Ishikawa (cell line): ENCODE results near the gene FRAT1.
A peak's percentile ranks its signal among the peaks of the same experiment; 100 is the strongest.

Experiments
- CEBPB ChIP-seq: IDR thresholded peaks from 2 replicates; pipeline ENCODE4 v1.6.1; 2012
- CREB1 ChIP-seq: IDR thresholded peaks from 2 replicates; pipeline ENCODE4 v1.6.1; 2012; ENCODE audit warnings: low read depth
- EGR1 ChIP-seq: IDR thresholded peaks from 2 replicates; pipeline ENCODE4 v1.6.1; 2012
- EP300 ChIP-seq: IDR thresholded peaks from 2 replicates; pipeline ENCODE4 v1.6.1; 2012; ENCODE audit warnings: borderline replicate concordance
- FOXM1 ChIP-seq: IDR thresholded peaks from 2 replicates; pipeline ENCODE4 v1.6.1; 2012; ENCODE audit warnings: low read depth, borderline replicate concordance
- MAX ChIP-seq: IDR thresholded peaks from 2 replicates; pipeline ENCODE4 v1.6.1; 2012
- NFIC ChIP-seq: IDR thresholded peaks from 2 replicates; pipeline ENCODE4 v1.6.1; 2012
- RAD21 ChIP-seq: IDR thresholded peaks from 2 replicates; pipeline ENCODE4 v1.6.1; 2012; ENCODE audit warnings: low read depth
- TAF1 ChIP-seq: IDR thresholded peaks from 2 replicates; pipeline ENCODE4 v1.6.1; 2012; ENCODE audit warnings: low read depth, mild to moderate bottlenecking
- TCF12 ChIP-seq: IDR thresholded peaks from 2 replicates; pipeline ENCODE4 v1.6.1; 2012; ENCODE audit warnings: low read depth
- TEAD4 ChIP-seq: IDR thresholded peaks from 2 replicates; pipeline ENCODE4 v1.6.1; 2012
- YY1 ChIP-seq: IDR thresholded peaks from 2 replicates; pipeline ENCODE4 v1.6.1; 2012; ENCODE audit warnings: low read depth
- ZBTB7A ChIP-seq: IDR thresholded peaks from 2 replicates; pipeline ENCODE4 v1.6.1; 2012; ENCODE audit warnings: low read depth
- TF ChIP-seq, protein P1 (sequence below): IDR thresholded peaks from 2 replicates; pipeline ENCODE4 v1.6.1; 2012
- TF ChIP-seq, protein P2 (sequence below): IDR thresholded peaks from 2 replicates; pipeline ENCODE4 v1.6.1; 2012; ENCODE audit warnings: low read depth, mild to moderate bottlenecking

Gene FRAT1

GRCh38 chr10:97277551-97277950 lies 41.5 kb upstream of the FRAT1 start:
- TF ChIP-seq NFIC (no peak), YY1 (no peak), CEBPB (no peak), ZBTB7A (no peak), RAD21 (no peak), MAX (no peak), FOXM1 (no peak), EP300 (no peak), TCF12 (no peak), EGR1 (no peak), TAF1 (no peak), CREB1 (no peak), TEAD4 (no peak)
- TF ChIP-seq, protein P1, sequence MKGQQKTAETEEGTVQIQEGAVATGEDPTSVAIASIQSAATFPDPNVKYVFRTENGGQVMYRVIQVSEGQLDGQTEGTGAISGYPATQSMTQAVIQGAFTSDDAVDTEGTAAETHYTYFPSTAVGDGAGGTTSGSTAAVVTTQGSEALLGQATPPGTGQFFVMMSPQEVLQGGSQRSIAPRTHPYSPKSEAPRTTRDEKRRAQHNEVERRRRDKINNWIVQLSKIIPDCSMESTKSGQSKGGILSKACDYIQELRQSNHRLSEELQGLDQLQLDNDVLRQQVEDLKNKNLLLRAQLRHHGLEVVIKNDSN: no peak
- TF ChIP-seq, protein P2, sequence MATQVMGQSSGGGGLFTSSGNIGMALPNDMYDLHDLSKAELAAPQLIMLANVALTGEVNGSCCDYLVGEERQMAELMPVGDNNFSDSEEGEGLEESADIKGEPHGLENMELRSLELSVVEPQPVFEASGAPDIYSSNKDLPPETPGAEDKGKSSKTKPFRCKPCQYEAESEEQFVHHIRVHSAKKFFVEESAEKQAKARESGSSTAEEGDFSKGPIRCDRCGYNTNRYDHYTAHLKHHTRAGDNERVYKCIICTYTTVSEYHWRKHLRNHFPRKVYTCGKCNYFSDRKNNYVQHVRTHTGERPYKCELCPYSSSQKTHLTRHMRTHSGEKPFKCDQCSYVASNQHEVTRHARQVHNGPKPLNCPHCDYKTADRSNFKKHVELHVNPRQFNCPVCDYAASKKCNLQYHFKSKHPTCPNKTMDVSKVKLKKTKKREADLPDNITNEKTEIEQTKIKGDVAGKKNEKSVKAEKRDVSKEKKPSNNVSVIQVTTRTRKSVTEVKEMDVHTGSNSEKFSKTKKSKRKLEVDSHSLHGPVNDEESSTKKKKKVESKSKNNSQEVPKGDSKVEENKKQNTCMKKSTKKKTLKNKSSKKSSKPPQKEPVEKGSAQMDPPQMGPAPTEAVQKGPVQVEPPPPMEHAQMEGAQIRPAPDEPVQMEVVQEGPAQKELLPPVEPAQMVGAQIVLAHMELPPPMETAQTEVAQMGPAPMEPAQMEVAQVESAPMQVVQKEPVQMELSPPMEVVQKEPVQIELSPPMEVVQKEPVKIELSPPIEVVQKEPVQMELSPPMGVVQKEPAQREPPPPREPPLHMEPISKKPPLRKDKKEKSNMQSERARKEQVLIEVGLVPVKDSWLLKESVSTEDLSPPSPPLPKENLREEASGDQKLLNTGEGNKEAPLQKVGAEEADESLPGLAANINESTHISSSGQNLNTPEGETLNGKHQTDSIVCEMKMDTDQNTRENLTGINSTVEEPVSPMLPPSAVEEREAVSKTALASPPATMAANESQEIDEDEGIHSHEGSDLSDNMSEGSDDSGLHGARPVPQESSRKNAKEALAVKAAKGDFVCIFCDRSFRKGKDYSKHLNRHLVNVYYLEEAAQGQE: no peak

DNA sequence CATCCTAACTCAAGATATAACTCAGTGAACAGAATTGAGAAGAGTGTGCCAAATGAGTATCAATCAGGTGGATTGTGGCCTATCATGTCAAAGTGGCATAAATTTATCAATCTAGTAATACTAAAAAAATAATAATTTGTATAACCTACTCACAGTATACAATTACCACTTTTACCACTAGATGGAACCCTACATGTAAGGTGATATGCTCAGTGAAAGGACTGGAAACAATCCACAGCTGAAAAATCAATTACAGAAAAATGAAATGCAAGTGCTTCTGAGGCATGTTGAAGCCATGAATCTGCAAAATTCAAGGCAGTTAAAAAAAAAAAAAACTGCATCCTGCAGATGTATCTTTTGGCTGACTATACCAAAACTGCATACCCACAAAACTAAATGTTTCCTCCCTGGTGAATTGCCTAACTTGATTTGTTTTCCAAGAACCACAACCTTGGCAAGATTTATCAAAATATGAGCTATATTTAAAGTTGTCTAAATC lies 40.5 kb upstream of the FRAT1 start:
- no peak for TF ChIP-seq NFIC
- TF ChIP-seq YY1: no peak
- TF ChIP-seq RAD21: peak; percentile 68

- peak; percentile 69 for TF ChIP-seq CEBPB
- TF ChIP-seq, protein P1: no peak
These were observed 39.8 kb upstream of the FRAT1 start for GRCh38 chr10:97279121-97279815.

GRCh38 chr10:97280783-97281182 lies 38.3 kb upstream of the FRAT1 start:
- TF ChIP-seq, protein P2: no peak
- no peak for TF ChIP-seq YY1
- TF ChIP-seq NFIC: no peak
- TF ChIP-seq CEBPB: no peak
- TF ChIP-seq ZBTB7A: no peak
- TF ChIP-seq CREB1: no peak
- TF ChIP-seq, protein P1: no peak
- no peak for TF ChIP-seq TCF12
- no peak for TF ChIP-seq TAF1
- no peak for TF ChIP-seq MAX
- no peak for TF ChIP-seq RAD21
- TF ChIP-seq FOXM1: no peak
- no peak for TF ChIP-seq EP300

GRCh38 chr10:97291357-97292096 lies 27.5 kb upstream of the FRAT1 start:
- TF ChIP-seq RAD21 (no peak), TAF1 (no peak), EP300 (no peak), TEAD4 (no peak), EGR1 (no peak), NFIC (no peak)
